Measurements from ENCODE around the gene ZNF280A. TPM values are rescaled to one million over a fixed set of nuclear protein-coding genes. Genes with fewer than 3 reads are reported as not detected.

ZNF280A gene
- total and polyA plus RNA-seq, 9 of the 15 experiments (the other 6 are each of a cell fraction or from before 2014, with no cell fraction given): 19.0 to 40.8 (median 28.6) TPM

DNA sequence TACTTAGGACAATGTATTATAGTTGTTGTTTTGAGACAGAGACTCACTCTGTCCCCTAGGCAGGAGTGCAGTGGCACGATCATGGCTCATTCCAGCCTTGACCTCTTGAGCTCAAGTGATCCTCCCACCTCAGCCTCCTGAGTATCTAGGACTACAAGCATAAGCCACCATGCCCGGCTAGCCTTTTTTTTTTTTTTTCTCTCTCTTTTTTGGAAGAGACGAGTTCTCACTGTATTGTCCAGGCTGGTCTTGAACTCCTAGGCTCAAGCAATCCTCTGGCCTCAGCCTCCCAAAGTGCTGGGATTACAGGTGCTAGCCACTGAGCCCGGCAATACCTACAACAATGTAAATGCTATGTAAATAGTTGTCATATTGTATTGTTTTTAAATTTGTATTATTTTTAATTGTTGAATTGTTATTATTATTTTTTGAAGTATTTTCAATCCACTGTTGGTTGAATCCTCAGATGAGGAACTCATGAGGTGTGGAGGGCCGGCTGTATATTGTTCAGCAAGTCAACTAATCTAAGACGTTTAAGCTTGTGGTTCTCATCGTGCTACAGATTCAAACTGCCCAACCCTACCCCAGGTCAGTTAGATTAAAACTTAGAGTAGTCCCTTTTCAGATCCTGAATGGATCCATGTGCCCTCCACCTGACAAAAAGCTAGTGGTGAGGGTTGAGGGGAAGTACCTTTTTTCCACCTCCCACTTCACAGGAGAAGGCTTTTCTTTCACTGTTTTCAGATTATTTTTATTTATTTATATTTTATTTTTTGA lies 11.9 kb upstream of the ZNF280A start (continued):
- TF ChIP-seq ZNF644 (tag; IDR thresholded peaks at IDR 0.05; ENCODE audit: low read depth) (0 out of 2 replicates have a peak, but pooled peaks have one; percentile 29), RCOR1 (IDR thresholded peaks at IDR 0.05; ENCODE audit: borderline replicate concordance in 1 of 2, low read depth in 2 of 2, low read length in 2 of 2) (0 out of 4 replicates have a peak, but pooled peaks of 1 of the 2 experiments have one; percentile 16), STAT5A (IDR thresholded peaks at IDR 0.05; ENCODE audit: borderline replicate concordance, low read length) (no peak), ZNF124 (CRISPR knock-in tag; IDR thresholded peaks at IDR 0.05) (no peak), ZNF707 (CRISPR knock-in tag; conservative IDR thresholded peaks at IDR 0.05) (no peak), STAG1 (CRISPR knock-in tag; IDR thresholded peaks at IDR 0.05; ENCODE audit: borderline replicate concordance) (0 out of 2 replicates have a peak, but pooled peaks have one; percentile 26), MXI1 (IDR thresholded peaks at IDR 0.05; ENCODE audit: low read depth, low read length) (0 out of 2 replicates have a peak, but pooled peaks have one; percentile 33), FOXJ2 (tag; IDR thresholded peaks at IDR 0.05) (no peak), HLTF (IDR thresholded peaks at IDR 0.05) (no peak), TRIM25 (IDR thresholded peaks at IDR 0.05; ENCODE audit: borderline replicate concordance) (no peak), KLF6 (CRISPR knock-in tag; IDR thresholded peaks at IDR 0.05; ENCODE audit: borderline replicate concordance) (no peak), ZNF143 (CRISPR knock-in tag; IDR thresholded peaks at IDR 0.05) (peak; percentile 50; the same call in 1 of the 2 replicates)
- TF ChIP-seq, protein P1, sequence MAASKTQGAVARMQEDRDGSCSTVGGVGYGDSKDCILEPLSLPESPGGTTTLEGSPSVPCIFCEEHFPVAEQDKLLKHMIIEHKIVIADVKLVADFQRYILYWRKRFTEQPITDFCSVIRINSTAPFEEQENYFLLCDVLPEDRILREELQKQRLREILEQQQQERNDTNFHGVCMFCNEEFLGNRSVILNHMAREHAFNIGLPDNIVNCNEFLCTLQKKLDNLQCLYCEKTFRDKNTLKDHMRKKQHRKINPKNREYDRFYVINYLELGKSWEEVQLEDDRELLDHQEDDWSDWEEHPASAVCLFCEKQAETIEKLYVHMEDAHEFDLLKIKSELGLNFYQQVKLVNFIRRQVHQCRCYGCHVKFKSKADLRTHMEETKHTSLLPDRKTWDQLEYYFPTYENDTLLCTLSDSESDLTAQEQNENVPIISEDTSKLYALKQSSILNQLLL (CRISPR knock-in tag; IDR thresholded peaks at IDR 0.05; ENCODE audit: borderline replicate concordance): no peak
- TF ChIP-seq, protein P2, sequence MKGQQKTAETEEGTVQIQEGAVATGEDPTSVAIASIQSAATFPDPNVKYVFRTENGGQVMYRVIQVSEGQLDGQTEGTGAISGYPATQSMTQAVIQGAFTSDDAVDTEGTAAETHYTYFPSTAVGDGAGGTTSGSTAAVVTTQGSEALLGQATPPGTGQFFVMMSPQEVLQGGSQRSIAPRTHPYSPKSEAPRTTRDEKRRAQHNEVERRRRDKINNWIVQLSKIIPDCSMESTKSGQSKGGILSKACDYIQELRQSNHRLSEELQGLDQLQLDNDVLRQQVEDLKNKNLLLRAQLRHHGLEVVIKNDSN (CRISPR knock-in tag; IDR thresholded peaks at IDR 0.05): 0 out of 2 replicates have a peak, but pooled peaks have one; percentile 26
- TF ChIP-seq, protein P3, sequence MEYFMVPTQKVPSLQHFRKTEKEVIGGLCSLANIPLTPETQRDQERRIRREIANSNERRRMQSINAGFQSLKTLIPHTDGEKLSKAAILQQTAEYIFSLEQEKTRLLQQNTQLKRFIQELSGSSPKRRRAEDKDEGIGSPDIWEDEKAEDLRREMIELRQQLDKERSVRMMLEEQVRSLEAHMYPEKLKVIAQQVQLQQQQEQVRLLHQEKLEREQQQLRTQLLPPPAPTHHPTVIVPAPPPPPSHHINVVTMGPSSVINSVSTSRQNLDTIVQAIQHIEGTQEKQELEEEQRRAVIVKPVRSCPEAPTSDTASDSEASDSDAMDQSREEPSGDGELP (CRISPR knock-in tag; IDR thresholded peaks at IDR 0.05; ENCODE audit: borderline replicate concordance): no peak

Data from K562 (cell line).